GM12878 (cell line): ENCODE data around the gene RNF166. TPM values are rescaled to one million over a fixed set of nuclear protein-coding genes. Genes with fewer than 3 reads are reported as not detected.

ENCODE experiments used
- ATAC-seq: fragments of 200-7000 bp; cut with Tn5 transposase; 3 replicates; pipeline ENCODE4 v1.9.1; 2020; ENCODE audit warnings: mild to moderate bottlenecking, moderate library complexity
- BruUV-seq: library from RNA; stranded (reverse); fragments of 400-500 nt; replicated peaks from 2 replicates; lab custom pipeline; 2021; lab: Mats Ljungman, UMichigan
- CTCF ChIA-PET: fragments of 300-600 bp; sonication (Branson Sonifier 250); formaldehyde crosslinking; extraction: SDS; loops from one replicate; lab custom pipeline; 2021; ENCODE audit warnings: inconsistent platforms; lab: Yijun Ruan, JAX
- POLR2A ChIA-PET: fragments of 350-600 bp; formaldehyde crosslinking; extraction: SDS; loops from one replicate; lab custom pipeline; 2021; ENCODE audit warnings: inconsistent platforms; lab: Charles Lee
- RAD21 ChIA-PET: fragments of 300-600 bp; sonication (Branson Sonifier 250); formaldehyde crosslinking; loops from one replicate; lab custom pipeline; 2023; ENCODE audit warnings: antibody characterized with exemption; ENCODE audit not compliant: unreplicated experiment; lab: Charles Lee
- SMC1A ChIA-PET: fragments of 300-600 bp; sonication (Branson Sonifier 250); formaldehyde crosslinking; loops from one replicate; lab custom pipeline; 2023; ENCODE audit not compliant: unreplicated experiment, uncharacterized antibody; lab: Charles Lee
- DNase-seq: peaks from one replicate; pipeline ENCODE4 v3.0.0-alpha.2; 2011; ENCODE audit warnings: low read depth, low spot score
- FAIRE-seq: peaks from 3 replicates; lab custom pipeline; 2011; peaks lifted over from hg19 to GRCh38; lab: Jason Lieb, UNC
- H2AFZ ChIP-seq: 2 replicates; pipeline ENCODE4 v1.6.0; 2011; ENCODE audit warnings: low read depth, low read length, control low read depth; ENCODE audit not compliant: control insufficient read depth
- H3K27ac ChIP-seq: 2 replicates; pipeline ENCODE4 v1.5.1; 2011; ENCODE audit warnings: control low read depth; ENCODE audit not compliant: control insufficient read depth, insufficient read depth
- H3K27me3 ChIP-seq, 2 experiments: replicated peaks in 1 of 2; 2 replicates each; pipeline versions ENCODE4 v1.6.0 to v1.6.1; 2011; ENCODE audit warnings: low read length in 1 of 2; ENCODE audit not compliant: control insufficient read depth in 2 of 2, insufficient read depth in 2 of 2
- H3K36me3 ChIP-seq, 2 experiments: 2 replicates each; pipeline ENCODE4 v1.5.1; 2011; ENCODE audit warnings: low read length in 1 of 2; ENCODE audit not compliant: control insufficient read depth in 2 of 2, insufficient read depth in 2 of 2
- H3K4me1 ChIP-seq: 2 replicates; pipeline ENCODE4 v1.6.1; 2011; ENCODE audit warnings: mild to moderate bottlenecking, low read length, moderate library complexity, mixed read lengths; ENCODE audit not compliant: control insufficient read depth, insufficient read depth
- H3K4me2 ChIP-seq: 2 replicates; pipeline ENCODE4 v1.6.0; 2011; ENCODE audit warnings: control low read depth; ENCODE audit not compliant: control insufficient read depth, insufficient read depth
- H3K4me3 ChIP-seq: fragments of 200-600 bp; sonication (generic); 2 replicates; pipeline ENCODE4 v1.5.1; 2016
- H3K79me2 ChIP-seq: 2 replicates; pipeline ENCODE4 v1.6.0; 2011; ENCODE audit warnings: low read length; ENCODE audit not compliant: control insufficient read depth, insufficient read depth
- H3K9ac ChIP-seq: 2 replicates; pipeline ENCODE4 v1.8.0; 2011; ENCODE audit warnings: low read length, control low read depth, mixed read lengths; ENCODE audit not compliant: control insufficient read depth, insufficient read depth
- H3K9me3 ChIP-seq: replicated peaks from 3 replicates; pipeline ENCODE4 v1.5.1; 2011; ENCODE audit warnings: mild to moderate bottlenecking, low read length; ENCODE audit not compliant: control insufficient read depth, insufficient read depth
- H4K20me1 ChIP-seq: 2 replicates; pipeline ENCODE4 v1.6.0; 2011; ENCODE audit not compliant: control insufficient read depth, insufficient read depth
- KAT2A ChIP-seq: conservative IDR thresholded peaks from 2 replicates; pipeline ENCODE4 v1.6.1; 2011; ENCODE audit warnings: low read depth, low read length; ENCODE audit not compliant: control insufficient read depth
- LARP7 ChIP-seq: fragments of 450-650 bp; IDR thresholded peaks from 2 replicates; pipeline ENCODE4 v1.6.1; 2017; ENCODE audit warnings: mild to moderate bottlenecking
- TAF1 ChIP-seq: IDR thresholded peaks from 2 replicates; pipeline ENCODE4 v1.6.1; 2011; ENCODE audit warnings: mild to moderate bottlenecking, low read depth, low read length, borderline replicate concordance
- WGBS: methylation state at CpG from one replicate; pipeline ENCODE4 v1.1.6; 2016; ENCODE audit warnings: low lambda C conversion rate; ENCODE audit not compliant: insufficient replicate concordance, insufficient coverage; ENCODE audit errors: missing lambda C conversion rate; 5-methylcytosine and 5-hydroxymethylcytosine counted together
- in situ Hi-C: fragments of 300-500 bp; cut with MboI; formaldehyde crosslinking; loops from 9 replicates; pipeline ENCODE4 v1.14.3; 2018; ENCODE audit warnings: mixed read lengths
- intact Hi-C: fragments of 100-400 bp; cut with micrococcal nuclease; formaldehyde crosslinking; loops from one replicate; pipeline ENCODE4 v1.14.2; 2022; ENCODE audit not compliant: unreplicated experiment
- polyA plus RNA-seq, 11 experiments: library from polyadenylated mRNA; depleted of rRNA in 4 of 11; unstranded in 6 of 11; stranded (reverse) in 5 of 11; fragments of >200 nt; fragmentation: Nextera tagmentation in 4 of 11; fragmentation: Illumina TruSeq in 1 of 11; extraction: Ambion mirVana in 4 of 11; extraction: Trizol in 1 of 11; gene quantifications; 1 replicate in 1 of 11; 2 replicates in 10 of 11; pipeline versions ENCODE4 v1.2.1 to v1.2.3, GENCODE V29; 2011 to 2016; ENCODE audit warnings: inconsistent platforms in 2 of 11, missing spikeins in 2 of 11, low read depth in 1 of 11
- total RNA-seq, 4 experiments: library from RNA; depleted of rRNA in 3 of 4; stranded (reverse); fragments of >200 nt in 3 of 4; fragmentation: Illumina TruSeq in 1 of 4; extraction: Trizol in 1 of 4; gene quantifications; 2 replicates each; pipeline versions ENCODE4 v1.2.1 to v1.2.3, GENCODE V29; 2013 to 2021
- TF ChIP-seq, protein P1 (sequence below): fragments of 450-650 bp; IDR thresholded peaks from 2 replicates; pipeline ENCODE4 v1.6.1; 2017; ENCODE audit warnings: mild to moderate bottlenecking, moderate library complexity
- TF ChIP-seq, protein P2 (sequence below): fragments of 450-650 bp; IDR thresholded peaks from 2 replicates; pipeline ENCODE4 v1.6.1; 2017; ENCODE audit warnings: mild to moderate bottlenecking, low read depth, inconsistent platforms; ENCODE audit not compliant: poor library complexity, severe bottlenecking
- TF ChIP-seq, protein P3 (sequence below): fragments of 450-650 bp; IDR thresholded peaks from 2 replicates; pipeline ENCODE4 v1.6.1; 2018; ENCODE audit warnings: borderline replicate concordance, mild to moderate bottlenecking; ENCODE audit not compliant: partially characterized antibody
- TF ChIP-seq, protein P4 (sequence below): fragments of 450-650 bp; IDR thresholded peaks from 2 replicates; pipeline ENCODE4 v1.6.1; 2016; ENCODE audit warnings: mild to moderate bottlenecking, moderate library complexity, borderline replicate concordance

RNF166 gene
- total and polyA plus RNA-seq, 10 of the 15 experiments (the other 5 are each of a cell fraction or from before 2014, with no cell fraction given), result 0.48 to 32.8 (median 12.1) TPM

DNA sequence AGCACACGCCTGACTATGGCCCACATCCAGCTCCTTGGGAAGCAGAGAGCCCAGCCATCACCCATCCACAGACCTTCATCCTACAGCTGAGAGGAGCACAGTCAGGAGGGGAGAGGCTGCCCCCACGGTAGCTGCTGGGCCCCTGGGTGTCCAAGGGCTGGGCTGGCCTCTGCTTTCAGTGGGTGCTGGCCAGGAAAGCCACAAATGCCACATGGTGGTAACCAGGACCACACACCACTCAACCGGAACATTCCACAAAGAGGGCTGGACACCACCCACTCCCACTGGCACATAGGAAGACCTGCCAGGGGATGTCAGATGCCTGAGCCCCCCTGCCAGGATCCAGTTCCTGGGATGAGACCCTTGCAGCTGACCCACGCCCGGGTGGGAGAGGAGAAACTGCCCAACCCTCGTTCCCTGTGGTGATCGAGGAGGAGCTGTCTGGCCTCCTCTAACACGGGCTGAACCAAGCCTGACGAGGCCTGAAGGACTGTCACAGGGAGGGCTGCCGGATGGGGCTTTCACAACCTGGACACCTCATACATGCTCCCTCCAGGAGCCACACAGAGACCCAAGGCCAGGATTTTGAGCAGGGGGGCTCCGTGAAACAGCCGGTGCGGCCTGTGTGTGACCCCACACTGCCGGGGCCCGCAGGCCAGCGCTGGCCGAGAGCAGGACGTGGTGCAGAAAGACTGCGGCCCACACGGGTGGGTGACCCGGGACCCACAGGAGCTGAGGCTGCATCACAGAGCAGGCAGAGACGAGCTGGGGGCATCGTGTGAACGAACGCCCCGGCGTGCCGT, 48.1 kb upstream of the RNF166 start:
- in situ Hi-C loops (no loop called here), intact Hi-C loops (no loop called here)
- RAD21 ChIA-PET, result no interaction called here
- Histone ChIP-seq H3K27ac (no peak overlapping the region), H3K27me3 (no peaks in the 10 kb centered on the region), H3K36me3 (peaks cover 0 to 6% of the 10 kb centered on the region in 2 experiments; a peak in 3 of 4 replicates), H3K4me3 (no peak overlapping the region), H3K4me1 (no peaks in the 10 kb centered on the region), H3K9ac (no peak overlapping the region), H4K20me1 (peaks cover 3% of the 10 kb centered on the region), H2AFZ (no peak overlapping the region), H3K79me2 (peaks cover 4% of the 10 kb centered on the region), H3K9me3 (no peaks in the 10 kb centered on the region), H3K4me2 (no peak overlapping the region)
- SMC1A ChIA-PET, result no interaction called here
- BruUV-seq, result no TSS peak
- WGBS, result 87% methylated on average over 22 of the region's 28 CpGs
- no peak for DNase-seq
- CTCF ChIA-PET, result interaction anchor here (1.0 to 1.6 kb wide), 2 partner anchors 17 to 334 kb away, joined by 4 to 5 read pairs; no protein-coding TSS in a partner anchor
- no peak for FAIRE-seq
- ATAC-seq, result no peak
- POLR2A ChIA-PET, result no interaction called here
- no peak for TF ChIP-seq LARP7
- TF ChIP-seq, protein P1, sequence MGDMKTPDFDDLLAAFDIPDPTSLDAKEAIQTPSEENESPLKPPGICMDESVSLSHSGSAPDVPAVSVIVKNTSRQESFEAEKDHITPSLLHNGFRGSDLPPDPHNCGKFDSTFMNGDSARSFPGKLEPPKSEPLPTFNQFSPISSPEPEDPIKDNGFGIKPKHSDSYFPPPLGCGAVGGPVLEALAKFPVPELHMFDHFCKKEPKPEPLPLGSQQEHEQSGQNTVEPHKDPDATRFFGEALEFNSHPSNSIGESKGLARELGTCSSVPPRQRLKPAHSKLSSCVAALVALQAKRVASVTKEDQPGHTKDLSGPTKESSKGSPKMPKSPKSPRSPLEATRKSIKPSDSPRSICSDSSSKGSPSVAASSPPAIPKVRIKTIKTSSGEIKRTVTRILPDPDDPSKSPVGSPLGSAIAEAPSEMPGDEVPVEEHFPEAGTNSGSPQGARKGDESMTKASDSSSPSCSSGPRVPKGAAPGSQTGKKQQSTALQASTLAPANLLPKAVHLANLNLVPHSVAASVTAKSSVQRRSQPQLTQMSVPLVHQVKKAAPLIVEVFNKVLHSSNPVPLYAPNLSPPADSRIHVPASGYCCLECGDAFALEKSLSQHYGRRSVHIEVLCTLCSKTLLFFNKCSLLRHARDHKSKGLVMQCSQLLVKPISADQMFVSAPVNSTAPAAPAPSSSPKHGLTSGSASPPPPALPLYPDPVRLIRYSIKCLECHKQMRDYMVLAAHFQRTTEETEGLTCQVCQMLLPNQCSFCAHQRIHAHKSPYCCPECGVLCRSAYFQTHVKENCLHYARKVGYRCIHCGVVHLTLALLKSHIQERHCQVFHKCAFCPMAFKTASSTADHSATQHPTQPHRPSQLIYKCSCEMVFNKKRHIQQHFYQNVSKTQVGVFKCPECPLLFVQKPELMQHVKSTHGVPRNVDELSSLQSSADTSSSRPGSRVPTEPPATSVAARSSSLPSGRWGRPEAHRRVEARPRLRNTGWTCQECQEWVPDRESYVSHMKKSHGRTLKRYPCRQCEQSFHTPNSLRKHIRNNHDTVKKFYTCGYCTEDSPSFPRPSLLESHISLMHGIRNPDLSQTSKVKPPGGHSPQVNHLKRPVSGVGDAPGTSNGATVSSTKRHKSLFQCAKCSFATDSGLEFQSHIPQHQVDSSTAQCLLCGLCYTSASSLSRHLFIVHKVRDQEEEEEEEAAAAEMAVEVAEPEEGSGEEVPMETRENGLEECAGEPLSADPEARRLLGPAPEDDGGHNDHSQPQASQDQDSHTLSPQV, result no peak
- TF ChIP-seq, protein P2, sequence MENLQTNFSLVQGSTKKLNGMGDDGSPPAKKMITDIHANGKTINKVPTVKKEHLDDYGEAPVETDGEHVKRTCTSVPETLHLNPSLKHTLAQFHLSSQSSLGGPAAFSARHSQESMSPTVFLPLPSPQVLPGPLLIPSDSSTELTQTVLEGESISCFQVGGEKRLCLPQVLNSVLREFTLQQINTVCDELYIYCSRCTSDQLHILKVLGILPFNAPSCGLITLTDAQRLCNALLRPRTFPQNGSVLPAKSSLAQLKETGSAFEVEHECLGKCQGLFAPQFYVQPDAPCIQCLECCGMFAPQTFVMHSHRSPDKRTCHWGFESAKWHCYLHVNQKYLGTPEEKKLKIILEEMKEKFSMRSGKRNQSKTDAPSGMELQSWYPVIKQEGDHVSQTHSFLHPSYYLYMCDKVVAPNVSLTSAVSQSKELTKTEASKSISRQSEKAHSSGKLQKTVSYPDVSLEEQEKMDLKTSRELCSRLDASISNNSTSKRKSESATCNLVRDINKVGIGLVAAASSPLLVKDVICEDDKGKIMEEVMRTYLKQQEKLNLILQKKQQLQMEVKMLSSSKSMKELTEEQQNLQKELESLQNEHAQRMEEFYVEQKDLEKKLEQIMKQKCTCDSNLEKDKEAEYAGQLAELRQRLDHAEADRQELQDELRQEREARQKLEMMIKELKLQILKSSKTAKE, result no peak
- TF ChIP-seq, protein P3, sequence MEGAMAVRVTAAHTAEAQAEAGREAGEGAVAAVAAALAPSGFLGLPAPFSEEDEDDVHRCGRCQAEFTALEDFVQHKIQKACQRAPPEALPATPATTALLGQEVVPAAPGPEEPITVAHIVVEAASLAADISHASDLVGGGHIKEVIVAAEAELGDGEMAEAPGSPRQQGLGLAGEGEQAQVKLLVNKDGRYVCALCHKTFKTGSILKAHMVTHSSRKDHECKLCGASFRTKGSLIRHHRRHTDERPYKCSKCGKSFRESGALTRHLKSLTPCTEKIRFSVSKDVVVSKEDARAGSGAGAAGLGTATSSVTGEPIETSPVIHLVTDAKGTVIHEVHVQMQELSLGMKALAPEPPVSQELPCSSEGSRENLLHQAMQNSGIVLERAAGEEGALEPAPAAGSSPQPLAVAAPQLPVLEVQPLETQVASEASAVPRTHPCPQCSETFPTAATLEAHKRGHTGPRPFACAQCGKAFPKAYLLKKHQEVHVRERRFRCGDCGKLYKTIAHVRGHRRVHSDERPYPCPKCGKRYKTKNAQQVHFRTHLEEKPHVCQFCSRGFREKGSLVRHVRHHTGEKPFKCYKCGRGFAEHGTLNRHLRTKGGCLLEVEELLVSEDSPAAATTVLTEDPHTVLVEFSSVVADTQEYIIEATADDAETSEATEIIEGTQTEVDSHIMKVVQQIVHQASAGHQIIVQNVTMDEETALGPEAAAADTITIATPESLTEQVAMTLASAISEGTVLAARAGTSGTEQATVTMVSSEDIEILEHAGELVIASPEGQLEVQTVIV, result no peak
- TF ChIP-seq, protein P4, sequence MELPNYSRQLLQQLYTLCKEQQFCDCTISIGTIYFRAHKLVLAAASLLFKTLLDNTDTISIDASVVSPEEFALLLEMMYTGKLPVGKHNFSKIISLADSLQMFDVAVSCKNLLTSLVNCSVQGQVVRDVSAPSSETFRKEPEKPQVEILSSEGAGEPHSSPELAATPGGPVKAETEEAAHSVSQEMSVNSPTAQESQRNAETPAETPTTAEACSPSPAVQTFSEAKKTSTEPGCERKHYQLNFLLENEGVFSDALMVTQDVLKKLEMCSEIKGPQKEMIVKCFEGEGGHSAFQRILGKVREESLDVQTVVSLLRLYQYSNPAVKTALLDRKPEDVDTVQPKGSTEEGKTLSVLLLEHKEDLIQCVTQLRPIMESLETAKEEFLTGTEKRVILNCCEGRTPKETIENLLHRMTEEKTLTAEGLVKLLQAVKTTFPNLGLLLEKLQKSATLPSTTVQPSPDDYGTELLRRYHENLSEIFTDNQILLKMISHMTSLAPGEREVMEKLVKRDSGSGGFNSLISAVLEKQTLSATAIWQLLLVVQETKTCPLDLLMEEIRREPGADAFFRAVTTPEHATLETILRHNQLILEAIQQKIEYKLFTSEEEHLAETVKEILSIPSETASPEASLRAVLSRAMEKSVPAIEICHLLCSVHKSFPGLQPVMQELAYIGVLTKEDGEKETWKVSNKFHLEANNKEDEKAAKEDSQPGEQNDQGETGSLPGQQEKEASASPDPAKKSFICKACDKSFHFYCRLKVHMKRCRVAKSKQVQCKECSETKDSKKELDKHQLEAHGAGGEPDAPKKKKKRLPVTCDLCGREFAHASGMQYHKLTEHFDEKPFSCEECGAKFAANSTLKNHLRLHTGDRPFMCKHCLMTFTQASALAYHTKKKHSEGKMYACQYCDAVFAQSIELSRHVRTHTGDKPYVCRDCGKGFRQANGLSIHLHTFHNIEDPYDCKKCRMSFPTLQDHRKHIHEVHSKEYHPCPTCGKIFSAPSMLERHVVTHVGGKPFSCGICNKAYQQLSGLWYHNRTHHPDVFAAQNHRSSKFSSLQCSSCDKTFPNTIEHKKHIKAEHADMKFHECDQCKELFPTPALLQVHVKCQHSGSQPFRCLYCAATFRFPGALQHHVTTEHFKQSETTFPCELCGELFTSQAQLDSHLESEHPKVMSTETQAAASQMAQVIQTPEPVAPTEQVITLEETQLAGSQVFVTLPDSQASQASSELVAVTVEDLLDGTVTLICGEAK, result no peak
- TF ChIP-seq KAT2A, result no peak
- TF ChIP-seq TAF1, result no peak
